NCI-H1048 (cell line): ENCODE results near the gene CAB39L.

Experiments used
- DNase-seq: peaks from one replicate; lab custom pipeline; 2025; lab: John Stamatoyannopoulos, UW

CAB39L gene

DNA sequence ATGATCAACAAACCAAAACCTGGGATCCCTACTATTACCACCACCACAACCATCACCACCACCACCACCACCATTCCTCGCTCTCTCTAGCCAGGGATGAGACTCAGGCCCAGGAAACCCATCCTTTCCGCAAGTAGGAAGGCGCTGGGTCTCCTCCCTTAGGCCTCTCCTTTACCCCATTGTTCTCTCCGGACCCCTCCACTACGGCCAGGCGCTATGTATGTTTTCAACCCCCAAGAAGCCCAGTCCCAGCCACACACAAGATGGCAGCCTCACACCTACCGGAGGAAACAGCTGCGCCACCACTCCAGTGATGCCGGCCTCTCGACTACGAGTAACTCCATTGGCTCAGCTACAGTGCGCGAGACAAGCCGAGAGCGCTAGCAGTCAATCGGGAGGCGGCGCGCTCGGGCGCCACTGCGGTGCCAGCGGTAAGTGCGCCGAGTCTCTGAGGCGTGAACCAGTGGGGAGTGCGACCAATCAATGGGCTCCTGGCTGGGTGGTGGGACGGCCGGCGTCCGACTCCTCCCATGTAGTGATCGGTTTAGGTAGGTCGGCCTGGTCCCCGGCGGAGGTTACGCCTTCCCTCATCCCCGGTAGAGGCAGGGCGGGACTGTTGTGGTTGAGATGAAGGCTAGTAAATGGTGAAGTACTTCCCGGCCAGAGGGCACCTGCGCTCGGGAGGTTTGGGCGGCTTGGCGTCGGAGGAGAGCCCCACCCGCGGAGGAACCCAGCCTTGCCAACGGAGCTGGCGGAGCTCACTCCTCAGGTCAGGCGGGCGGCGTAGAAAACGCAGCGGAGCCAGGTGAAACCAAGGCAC lies at the start of gene CAB39L, which contains the start of gene SETDB2:
Gene CAB39L (minus strand): TSS at position 361 of the 820 bp plus-strand sequence. CDS start 61,154 bp downstream, outside the sequence.
Gene SETDB2 (plus strand): TSS at position 571 of the 820 bp plus-strand sequence. CDS start 7,620 bp downstream, outside the sequence.
- DNase-seq = peak; percentile 73

GRCh38 chr13:49488563-49488962 lies 44.7 kb upstream of the CAB39L start:
- DNase-seq = no peak

- DNase-seq = no peak
Observed at GRCh38 chr13:49481788-49482187, 37.9 kb upstream of the CAB39L start.

- no peak for DNase-seq
Observed at GRCh38 chr13:49476529-49476928, 32.7 kb upstream of the CAB39L start.

DNA sequence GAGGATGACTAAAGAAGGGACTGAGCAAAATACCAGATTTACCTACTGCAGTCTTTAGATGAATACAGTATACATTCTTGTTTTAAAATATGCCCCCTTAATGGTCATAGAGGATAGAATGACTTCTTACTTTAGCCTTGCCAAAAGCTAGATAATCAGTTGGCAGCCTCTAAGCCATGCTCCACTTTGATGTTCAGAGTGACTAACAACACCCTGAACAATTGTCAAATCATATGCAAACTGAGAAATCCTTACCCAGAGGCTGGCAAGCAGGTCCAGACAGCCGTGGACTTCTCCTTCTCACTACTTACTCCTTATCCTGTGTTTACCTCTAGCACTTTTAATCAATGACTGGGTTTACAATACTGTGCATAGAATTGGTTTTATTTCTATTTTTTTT lies 28.3 kb upstream of the CAB39L start:
- no peak for DNase-seq

- no peak for DNase-seq
Observed at GRCh38 chr13:49466292-49466838, 22.5 kb upstream of the CAB39L start.

- DNase-seq = no peak
Observed at GRCh38 chr13:49464621-49465325, 20.9 kb upstream of the CAB39L start.

DNA sequence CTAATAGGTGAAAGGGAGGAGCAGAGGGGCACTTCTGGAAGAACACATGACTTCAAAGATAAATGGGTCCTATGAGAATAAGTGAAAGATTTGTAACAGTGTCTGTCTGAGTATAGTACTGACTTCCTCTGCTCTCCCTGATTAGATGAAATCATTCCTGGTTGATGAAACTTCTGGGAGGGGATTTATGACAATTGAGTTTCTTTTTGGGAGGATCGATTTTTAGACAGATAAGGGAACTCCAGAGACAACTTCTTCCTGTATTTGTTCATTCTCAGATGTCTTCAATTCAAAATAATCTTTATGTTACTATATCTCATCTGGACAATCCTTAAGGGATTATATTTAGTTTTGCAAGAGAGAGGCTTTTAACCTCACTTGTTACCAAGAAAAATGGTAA lies 20.2 kb upstream of the CAB39L start:
- no peak for DNase-seq

GRCh38 chr13:49459580-49459979 lies 15.7 kb upstream of the CAB39L start:
- no peak for DNase-seq

- no peak for DNase-seq
Observed at GRCh38 chr13:49457221-49457620, 13.4 kb upstream of the CAB39L start.

- DNase-seq = no peak
Observed at GRCh38 chr13:49456156-49456555, 12.3 kb upstream of the CAB39L start.

DNA sequence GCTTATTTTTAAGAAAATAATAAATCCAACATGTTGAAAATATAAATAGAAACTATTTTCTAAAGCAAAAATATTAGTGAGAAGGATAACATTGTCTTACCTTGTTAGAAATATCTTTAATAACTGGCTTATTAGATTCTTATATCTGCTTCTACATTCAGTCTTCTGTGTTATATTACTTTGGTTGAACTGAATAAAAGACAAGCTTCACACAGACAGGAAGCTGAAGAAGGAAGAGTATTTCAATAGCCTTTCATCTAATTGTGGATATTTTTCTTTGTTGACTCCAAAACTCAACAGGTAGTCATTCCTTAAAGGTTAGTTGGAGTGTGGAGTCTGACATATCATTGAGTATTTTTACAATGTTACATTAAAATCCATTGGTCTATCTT lies 11.1 kb upstream of the CAB39L start:
- DNase-seq = no peak

DNA sequence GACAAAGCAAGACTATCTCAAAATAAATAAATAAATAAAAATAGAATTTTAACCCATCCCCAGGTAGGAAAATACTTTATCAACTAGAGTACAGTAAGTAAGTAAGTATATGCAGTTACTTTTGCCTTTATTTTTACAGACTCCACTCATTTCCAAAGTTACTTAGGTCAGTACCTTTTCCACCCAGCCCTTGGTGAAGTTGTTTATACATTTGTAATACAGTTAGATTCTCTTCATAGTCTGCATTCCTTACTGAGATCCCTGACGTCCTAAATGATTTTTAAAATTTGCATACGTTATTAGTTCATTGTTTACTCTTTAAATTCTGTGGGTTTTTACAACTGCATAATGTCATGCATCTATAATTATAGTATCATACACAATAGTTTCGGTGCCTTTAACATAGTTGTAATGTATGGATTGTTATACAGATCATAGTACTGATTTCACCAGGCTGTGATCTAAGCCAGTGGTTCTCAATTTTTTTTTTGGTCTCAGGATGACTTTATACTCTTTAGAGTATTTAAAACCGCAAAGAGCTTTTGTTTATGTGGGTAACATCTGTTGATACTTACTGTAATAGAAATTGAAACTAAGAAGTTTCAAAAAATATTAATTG lies 10.6 kb upstream of the CAB39L start:
- DNase-seq = no peak

GRCh38 chr13:49453465-49453864 lies 9.6 kb upstream of the CAB39L start:
- no peak for DNase-seq

DNA sequence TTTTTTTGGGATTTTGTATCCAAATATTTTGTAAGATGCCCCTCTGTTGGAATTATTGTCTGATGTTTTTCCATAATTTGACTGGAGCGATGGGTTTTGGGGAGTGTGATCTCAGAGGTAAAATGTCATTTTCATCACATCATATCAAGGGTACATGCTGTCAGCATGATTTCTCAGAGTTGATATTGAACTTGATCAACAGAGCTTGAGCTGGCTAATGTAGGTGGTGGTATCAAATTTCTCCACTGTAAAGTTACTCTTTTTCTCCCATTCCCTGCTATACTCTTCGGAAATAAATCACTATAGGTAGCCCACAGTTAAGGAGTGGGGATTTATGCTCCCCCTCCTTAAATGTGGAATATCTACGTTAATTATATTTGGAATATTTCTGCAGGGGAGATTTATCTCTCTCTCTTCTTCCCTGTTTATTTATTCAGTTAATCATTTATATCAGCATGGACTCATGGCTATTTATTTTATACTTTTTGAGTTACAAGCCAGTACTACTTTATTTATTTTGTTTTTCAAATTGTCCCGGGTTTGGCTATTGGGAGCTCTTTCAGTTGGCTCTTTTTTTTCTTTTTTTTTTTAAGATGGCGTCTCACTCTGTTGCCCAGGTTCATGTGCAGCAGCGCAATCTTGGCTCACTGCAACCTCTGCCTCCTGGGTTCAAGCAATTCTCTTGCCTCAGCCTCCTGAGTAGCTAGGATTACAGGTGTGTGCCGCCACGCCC lies 9.0 kb upstream of the CAB39L start:
- DNase-seq = no peak

DNA sequence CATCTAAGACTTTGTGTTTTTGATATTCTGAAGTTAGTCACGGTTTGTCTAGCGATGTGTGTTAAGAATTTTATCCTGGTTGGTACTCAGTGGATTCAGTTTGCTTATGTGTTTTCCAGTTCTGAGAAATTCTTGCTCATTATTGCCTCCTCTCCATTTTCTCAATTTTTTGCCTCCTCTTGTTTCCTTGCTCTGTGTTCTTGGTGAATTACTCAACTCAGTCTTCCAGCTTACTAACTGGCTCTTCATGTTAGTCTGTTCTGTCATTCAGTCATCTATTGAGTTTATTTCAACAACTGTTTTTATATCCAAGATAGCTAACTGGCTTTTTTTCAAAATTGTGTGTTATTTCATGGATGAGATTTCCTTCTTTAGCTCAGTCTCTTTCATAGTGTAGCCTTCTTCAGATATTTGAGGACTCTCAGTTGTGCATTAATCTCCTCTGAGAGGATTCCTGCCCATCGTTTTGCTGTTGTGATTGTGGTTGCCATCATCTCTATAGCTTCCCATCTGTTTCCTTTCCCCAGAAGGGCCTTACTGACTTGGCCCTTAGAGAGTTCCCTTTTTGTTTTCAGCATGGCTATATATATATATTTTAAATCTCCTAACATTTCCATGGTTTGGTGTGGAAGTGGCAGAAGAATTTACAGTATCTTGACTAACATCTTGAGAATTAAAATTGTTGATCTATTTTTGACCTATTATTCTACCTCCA lies 6.4 kb upstream of the CAB39L start:
- no peak for DNase-seq

GRCh38 chr13:49448753-49449152 lies 4.9 kb upstream of the CAB39L start:
- no peak for DNase-seq

- DNase-seq = no peak
Observed at GRCh38 chr13:49446473-49446872, 2.6 kb upstream of the CAB39L start.

DNA sequence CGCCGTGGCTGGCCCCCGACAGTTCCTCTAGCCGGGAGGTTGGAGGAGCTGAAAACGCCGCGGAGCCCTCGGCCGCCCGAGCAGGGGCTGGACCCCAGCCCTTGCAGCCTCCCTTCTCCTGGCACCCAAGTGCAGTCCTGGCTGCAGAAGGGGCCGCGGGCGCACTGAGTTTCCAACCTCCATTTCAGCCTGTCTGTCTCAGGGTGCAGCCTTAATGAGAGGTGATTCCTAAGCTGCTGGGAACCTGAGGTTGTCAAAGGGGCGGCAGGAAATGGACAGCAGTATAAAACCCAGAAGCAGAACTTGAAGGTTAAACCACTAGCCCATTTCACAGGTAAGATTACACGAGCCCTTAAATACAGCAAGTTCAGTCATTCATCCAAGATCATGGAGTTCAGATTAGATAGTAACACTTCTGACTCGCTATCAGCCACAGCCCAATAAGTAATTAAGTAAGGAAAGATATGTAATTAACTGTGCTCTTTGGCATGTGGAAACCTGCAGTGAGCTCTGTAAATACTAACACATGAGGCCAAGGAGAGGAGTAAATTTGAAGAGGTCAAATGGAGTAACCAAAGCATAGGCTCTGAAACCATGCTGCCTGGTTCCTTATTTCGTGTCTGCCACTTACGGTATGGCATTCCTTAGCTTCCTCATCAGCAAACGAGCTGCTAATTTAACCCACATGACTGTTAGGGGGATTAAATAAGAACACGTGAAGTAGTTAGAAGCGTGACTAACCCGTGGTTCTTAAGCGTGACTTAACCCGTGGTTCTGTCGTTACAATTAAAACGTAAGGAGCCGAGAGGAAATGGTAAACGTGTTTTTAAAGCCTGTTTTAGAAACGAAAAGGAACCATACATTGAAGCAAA lies 896 bp upstream of the CAB39L start:
- DNase-seq = no peak

DNA sequence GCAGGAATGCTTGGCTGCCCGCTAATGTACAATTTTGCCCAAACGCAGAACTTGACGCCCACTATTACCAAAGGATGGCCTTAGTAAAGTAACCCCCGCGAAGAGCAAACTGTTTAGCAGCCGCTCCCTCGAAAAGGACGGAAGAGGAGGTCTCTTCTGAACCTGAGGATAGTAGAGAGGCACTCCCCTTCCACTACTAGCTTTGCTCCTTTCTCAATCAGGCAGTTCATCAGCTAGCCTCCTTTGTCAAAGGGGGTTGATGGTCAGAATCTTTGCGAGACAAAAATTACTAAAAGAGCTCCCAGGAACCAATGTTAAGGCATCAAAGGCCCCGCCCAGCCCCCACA lies 534 bp downstream of the CAB39L start:
- DNase-seq = no peak
